NCI-H510A (cell line): ENCODE measurements around the gene GAL3ST2.

Experiments used
- DNase-seq: peaks from one replicate; lab custom pipeline; 2025; lab: John Stamatoyannopoulos, UW

GAL3ST2 gene

DNA sequence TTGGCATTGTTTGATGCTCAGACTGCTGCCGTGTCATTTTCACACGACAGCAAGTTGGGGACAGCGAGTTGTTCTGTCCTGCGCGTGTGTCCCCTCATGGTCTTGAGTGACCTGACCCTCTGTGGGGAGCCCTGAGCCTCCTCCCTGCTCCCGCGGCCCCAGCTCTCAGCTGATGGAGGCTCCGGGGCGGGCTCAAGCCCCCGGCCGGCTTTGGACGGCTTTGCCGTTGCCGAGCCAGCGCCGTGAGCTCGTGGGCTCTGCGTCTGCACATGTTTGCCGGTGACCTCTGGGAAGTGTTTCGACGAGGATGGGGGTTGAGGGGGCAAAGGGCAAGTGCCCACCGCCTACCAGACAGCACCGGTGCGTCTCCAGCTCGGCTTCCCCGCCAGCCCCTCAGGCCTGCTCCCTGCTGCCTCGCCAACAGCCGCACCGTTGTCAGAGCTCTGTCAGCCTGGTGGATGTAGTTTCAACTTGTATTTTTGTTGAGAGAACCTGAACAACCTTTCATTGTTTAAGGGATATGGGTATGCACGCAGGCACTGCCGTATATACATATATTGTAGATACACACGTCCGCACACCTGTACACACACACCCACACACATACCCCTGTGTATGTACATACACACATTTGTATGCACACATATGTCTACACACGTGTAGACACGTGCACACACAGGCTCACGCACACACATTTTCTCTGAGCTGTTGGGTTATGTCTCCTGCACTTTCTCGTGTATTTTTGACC lies 68.4 kb downstream of the GAL3ST2 start:
- no peak for DNase-seq

- DNase-seq: no peak
Observed at GRCh38 chr2:241846406-241846805, 69.8 kb downstream of the GAL3ST2 start.

GRCh38 chr2:241848761-241849615 lies 72.4 kb downstream of the GAL3ST2 start:
- no peak for DNase-seq

- DNase-seq: no peak
Observed at GRCh38 chr2:241849616-241850543, 73.3 kb downstream of the GAL3ST2 start.

- no peak for DNase-seq
Observed at GRCh38 chr2:241850544-241851324, 74.1 kb downstream of the GAL3ST2 start.

- no peak for DNase-seq
Observed at GRCh38 chr2:241851325-241852115, 74.9 kb downstream of the GAL3ST2 start.

DNA sequence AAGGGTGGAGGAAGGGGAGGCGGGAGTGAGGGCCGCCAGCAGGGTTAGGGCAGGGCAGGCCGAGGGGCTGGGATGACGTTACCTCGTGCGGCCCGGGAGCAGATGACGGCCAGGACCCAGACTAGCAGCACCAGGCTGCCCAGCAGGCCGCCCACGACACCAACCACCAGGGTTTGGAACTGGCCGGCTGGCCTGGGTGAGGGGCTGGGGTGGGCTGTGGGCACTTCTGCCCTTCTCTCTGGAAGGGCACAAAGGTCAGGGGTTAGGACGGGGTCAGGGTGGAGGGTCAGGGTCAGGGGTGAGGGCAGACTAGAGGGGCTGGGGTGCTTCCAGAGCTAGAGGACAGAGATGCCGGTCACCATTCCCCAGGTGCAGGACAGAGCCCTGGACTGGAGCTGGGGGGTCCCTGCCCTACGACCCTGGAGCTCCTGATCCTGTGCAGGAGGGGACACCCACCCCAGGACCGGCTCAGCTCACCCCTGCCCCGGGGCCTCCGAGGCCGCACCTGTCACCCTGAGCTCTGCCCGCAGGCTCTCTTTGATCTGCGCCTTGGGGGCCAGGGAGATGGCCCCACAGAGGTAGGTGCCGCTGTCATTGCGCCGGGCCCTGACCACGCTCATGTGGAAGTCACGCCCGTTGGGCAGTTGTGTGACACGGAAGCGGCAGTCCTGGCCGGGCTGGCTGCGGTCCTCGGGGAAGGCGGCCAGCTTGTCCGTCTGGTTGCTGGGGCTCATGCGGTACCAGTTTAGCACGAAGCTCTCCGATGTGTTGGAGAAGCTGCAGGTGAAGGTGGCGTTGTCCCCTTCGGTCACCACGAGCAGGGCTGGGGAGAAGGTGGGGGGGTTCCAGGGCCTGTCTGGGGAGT lies 75.7 kb downstream of the GAL3ST2 start:
- no peak for DNase-seq

DNA sequence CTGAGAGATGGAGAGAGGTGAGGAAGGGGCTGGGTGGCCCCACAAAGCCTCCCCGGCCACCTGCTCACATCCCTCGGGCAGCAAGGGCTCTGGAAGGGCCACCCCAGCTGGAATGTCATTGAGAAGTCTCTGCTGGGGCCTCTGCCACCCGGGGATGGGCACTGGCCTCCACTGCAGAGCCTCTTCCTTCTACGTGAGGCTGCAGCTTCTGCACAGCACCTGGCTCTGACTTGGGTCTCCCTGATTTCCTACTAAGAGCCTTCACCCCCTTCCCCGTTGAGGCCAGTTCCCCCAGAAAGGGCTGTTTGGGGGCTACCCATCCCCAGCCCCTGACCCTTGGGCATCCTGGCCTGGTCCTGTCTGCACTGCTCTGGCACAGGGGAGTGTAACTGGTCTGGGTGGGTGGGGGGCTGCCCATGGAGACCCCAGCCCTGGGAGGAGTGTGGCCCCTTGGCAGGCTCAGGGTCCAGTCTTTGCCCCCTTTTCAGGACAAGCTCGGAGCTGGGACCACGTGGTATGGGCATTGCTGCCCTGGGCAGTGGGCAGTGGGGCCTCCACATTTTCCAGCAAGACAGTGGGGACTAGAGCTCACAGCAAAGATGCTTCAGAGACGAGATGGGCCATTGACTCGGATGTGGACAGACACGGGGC lies 76.5 kb downstream of the GAL3ST2 start:
- DNase-seq: no peak
